ENCODE results near the gene BAX.

DNA sequence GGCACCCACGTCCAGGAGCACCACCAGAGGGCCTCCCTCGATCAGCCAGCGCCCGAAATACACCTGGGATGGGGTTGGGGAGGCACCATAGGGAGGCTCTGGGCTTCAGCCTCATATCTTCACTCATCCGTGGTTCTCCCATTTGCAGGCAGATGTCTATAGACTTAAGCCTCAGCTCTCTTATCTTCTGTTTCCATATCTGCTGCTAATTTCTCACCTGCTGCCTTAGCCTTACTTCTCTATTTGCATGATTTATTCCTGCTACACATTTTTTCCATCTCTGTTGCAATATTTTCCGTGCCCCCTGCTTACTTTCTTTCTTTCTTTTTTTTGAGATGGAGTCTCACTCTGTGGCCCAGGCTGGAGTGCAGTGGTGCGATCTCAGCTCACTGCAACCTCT is 32.6 kb downstream of the BAX start:
- TF ChIP-seq, protein P1, sequence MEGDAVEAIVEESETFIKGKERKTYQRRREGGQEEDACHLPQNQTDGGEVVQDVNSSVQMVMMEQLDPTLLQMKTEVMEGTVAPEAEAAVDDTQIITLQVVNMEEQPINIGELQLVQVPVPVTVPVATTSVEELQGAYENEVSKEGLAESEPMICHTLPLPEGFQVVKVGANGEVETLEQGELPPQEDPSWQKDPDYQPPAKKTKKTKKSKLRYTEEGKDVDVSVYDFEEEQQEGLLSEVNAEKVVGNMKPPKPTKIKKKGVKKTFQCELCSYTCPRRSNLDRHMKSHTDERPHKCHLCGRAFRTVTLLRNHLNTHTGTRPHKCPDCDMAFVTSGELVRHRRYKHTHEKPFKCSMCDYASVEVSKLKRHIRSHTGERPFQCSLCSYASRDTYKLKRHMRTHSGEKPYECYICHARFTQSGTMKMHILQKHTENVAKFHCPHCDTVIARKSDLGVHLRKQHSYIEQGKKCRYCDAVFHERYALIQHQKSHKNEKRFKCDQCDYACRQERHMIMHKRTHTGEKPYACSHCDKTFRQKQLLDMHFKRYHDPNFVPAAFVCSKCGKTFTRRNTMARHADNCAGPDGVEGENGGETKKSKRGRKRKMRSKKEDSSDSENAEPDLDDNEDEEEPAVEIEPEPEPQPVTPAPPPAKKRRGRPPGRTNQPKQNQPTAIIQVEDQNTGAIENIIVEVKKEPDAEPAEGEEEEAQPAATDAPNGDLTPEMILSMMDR (IDR thresholded peaks at IDR 0.05): no peak
- no peak for TF ChIP-seq POLR2A (IDR thresholded peaks at IDR 0.05)
